ENCODE results near the gene COMT. TPM values are rescaled to one million over a fixed set of nuclear protein-coding genes. Genes with fewer than 3 reads are reported as not detected.
A peak's percentile ranks its signal among the peaks of the same experiment; 100 is the strongest.

The COMT gene
- total and polyA plus RNA-seq, 9 of the 15 experiments (the other 6 are each of a cell fraction or from before 2014, with no cell fraction given), result 12.5 to 351 (median 155) TPM

DNA sequence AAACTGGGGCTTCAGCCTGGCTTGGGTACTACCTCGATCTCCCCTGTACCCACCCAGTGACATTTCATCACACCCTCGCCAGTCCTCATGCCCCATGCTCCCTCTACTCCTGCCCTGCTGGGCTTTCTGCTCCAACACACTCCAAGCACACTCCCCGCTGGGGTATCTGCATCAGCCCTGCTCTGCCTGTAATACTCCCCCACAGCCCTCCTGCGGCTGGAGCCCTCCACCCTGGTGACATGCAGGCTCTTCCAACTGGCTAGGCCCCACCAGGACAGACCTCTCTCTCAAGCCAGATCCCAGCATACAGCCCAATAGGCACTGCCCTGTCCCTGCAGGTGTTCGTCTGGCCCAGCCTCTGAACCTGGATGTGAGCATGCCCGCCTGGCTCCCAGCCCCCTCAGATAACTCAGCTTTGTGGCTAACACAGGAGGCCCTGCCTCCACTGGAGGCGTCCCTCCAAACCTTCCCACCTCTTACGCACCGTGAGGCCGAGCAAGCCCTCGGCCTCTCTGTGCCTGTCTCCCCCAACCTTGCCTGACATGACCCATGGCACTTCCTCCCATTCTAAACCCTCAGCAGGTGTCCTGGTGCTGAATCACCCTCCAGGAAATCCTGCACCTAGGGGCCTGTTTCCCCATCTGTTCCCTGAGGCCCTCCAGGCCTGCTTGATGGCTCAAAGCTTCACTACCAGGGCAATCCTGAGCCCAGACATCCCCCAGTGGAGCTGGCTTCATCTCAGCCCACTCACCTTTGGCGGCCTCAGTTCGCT, 33.5 kb downstream of the COMT start (continued):
- TF ChIP-seq, protein P1, sequence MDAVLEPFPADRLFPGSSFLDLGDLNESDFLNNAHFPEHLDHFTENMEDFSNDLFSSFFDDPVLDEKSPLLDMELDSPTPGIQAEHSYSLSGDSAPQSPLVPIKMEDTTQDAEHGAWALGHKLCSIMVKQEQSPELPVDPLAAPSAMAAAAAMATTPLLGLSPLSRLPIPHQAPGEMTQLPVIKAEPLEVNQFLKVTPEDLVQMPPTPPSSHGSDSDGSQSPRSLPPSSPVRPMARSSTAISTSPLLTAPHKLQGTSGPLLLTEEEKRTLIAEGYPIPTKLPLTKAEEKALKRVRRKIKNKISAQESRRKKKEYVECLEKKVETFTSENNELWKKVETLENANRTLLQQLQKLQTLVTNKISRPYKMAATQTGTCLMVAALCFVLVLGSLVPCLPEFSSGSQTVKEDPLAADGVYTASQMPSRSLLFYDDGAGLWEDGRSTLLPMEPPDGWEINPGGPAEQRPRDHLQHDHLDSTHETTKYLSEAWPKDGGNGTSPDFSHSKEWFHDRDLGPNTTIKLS (IDR thresholded peaks at IDR 0.05; ENCODE audit: borderline replicate concordance, low read depth), result no peak
- TF ChIP-seq, protein P2, sequence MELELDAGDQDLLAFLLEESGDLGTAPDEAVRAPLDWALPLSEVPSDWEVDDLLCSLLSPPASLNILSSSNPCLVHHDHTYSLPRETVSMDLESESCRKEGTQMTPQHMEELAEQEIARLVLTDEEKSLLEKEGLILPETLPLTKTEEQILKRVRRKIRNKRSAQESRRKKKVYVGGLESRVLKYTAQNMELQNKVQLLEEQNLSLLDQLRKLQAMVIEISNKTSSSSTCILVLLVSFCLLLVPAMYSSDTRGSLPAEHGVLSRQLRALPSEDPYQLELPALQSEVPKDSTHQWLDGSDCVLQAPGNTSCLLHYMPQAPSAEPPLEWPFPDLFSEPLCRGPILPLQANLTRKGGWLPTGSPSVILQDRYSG (tag; conservative IDR thresholded peaks at IDR 0.05; ENCODE audit: low read depth), result no peak
- no peak for TF ChIP-seq PPARD (CRISPR knock-in tag; IDR thresholded peaks at IDR 0.05)
- no peak for TF ChIP-seq ZNF707 (CRISPR knock-in tag; conservative IDR thresholded peaks at IDR 0.05)
- TF ChIP-seq DIDO1 (tag; IDR thresholded peaks at IDR 0.05; ENCODE audit: low read depth), result no peak
- TF ChIP-seq PHB2 (IDR thresholded peaks at IDR 0.05; ENCODE audit: low read depth), result no peak; the same call in 1 of the 2 replicates
- TF ChIP-seq, protein P3, sequence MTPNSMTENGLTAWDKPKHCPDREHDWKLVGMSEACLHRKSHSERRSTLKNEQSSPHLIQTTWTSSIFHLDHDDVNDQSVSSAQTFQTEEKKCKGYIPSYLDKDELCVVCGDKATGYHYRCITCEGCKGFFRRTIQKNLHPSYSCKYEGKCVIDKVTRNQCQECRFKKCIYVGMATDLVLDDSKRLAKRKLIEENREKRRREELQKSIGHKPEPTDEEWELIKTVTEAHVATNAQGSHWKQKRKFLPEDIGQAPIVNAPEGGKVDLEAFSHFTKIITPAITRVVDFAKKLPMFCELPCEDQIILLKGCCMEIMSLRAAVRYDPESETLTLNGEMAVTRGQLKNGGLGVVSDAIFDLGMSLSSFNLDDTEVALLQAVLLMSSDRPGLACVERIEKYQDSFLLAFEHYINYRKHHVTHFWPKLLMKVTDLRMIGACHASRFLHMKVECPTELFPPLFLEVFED (CRISPR knock-in tag; conservative IDR thresholded peaks at IDR 0.05), result peak; percentile 80
- TF ChIP-seq, protein P4, sequence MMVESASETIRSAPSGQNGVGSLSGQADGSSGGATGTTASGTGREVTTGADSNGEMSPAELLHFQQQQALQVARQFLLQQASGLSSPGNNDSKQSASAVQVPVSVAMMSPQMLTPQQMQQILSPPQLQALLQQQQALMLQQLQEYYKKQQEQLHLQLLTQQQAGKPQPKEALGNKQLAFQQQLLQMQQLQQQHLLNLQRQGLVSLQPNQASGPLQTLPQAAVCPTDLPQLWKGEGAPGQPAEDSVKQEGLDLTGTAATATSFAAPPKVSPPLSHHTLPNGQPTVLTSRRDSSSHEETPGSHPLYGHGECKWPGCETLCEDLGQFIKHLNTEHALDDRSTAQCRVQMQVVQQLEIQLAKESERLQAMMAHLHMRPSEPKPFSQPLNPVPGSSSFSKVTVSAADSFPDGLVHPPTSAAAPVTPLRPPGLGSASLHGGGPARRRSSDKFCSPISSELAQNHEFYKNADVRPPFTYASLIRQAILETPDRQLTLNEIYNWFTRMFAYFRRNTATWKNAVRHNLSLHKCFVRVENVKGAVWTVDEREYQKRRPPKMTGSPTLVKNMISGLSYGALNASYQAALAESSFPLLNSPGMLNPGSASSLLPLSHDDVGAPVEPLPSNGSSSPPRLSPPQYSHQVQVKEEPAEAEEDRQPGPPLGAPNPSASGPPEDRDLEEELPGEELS (CRISPR knock-in tag; IDR thresholded peaks at IDR 0.05; ENCODE audit: borderline replicate concordance), result no peak
- no peak for TF ChIP-seq DMBX1 (CRISPR knock-in tag; IDR thresholded peaks at IDR 0.05; ENCODE audit: borderline replicate concordance)
- 0 out of 2 replicates have a peak, but pooled peaks have one; percentile 43 for TF ChIP-seq KLF13 (tag; IDR thresholded peaks at IDR 0.05; ENCODE audit: borderline replicate concordance, low read depth)
- no peak for TF ChIP-seq BRF1 (IDR thresholded peaks at IDR 0.05; ENCODE audit: borderline replicate concordance, extremely low read depth, insufficient read length)
- no peak for TF ChIP-seq PCBP2 (IDR thresholded peaks at IDR 0.05; ENCODE audit: low read depth, low read length, poor library complexity, severe bottlenecking)
- TF ChIP-seq TAF9B (IDR thresholded peaks at IDR 0.05; ENCODE audit: partially characterized antibody), result no peak
- TF ChIP-seq TRIM24 (IDR thresholded peaks at IDR 0.05), result peak; percentile 11 to 38; a peak in 1 of 4 replicates
- TF ChIP-seq, protein P5, sequence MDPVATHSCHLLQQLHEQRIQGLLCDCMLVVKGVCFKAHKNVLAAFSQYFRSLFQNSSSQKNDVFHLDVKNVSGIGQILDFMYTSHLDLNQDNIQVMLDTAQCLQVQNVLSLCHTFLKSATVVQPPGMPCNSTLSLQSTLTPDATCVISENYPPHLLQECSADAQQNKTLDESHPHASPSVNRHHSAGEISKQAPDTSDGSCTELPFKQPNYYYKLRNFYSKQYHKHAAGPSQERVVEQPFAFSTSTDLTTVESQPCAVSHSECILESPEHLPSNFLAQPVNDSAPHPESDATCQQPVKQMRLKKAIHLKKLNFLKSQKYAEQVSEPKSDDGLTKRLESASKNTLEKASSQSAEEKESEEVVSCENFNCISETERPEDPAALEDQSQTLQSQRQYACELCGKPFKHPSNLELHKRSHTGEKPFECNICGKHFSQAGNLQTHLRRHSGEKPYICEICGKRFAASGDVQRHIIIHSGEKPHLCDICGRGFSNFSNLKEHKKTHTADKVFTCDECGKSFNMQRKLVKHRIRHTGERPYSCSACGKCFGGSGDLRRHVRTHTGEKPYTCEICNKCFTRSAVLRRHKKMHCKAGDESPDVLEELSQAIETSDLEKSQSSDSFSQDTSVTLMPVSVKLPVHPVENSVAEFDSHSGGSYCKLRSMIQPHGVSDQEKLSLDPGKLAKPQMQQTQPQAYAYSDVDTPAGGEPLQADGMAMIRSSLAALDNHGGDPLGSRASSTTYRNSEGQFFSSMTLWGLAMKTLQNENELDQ (CRISPR knock-in tag; IDR thresholded peaks at IDR 0.05; ENCODE audit: borderline replicate concordance), result no peak
